HepG2 (cell line): ENCODE measurements around the gene GNB4. TPM values are rescaled to one million over a fixed set of nuclear protein-coding genes. Genes with fewer than 3 reads are reported as not detected.

Experiments used
- ATAC-seq: fragments of 200-7000 bp; cut with Tn5 transposase; 3 replicates; pipeline ENCODE4 v1.9.1; 2020; ENCODE audit warnings: mild to moderate bottlenecking, moderate library complexity
- BruUV-seq: library from RNA; stranded (reverse); fragments of 400-500 nt; replicated peaks from 2 replicates; lab custom pipeline; 2021; lab: Mats Ljungman, UMichigan
- CTCF ChIA-PET: fragments of 300-600 bp; formaldehyde crosslinking; extraction: SDS; loops from one replicate; lab custom pipeline; 2021; ENCODE audit warnings: low total read pairs, inconsistent platforms, low intra/inter-chr PET ratio; lab: Yijun Ruan, JAX
- POLR2A ChIA-PET: fragments of 350-600 bp; sonication (Branson Sonifier 250); formaldehyde crosslinking; loops from one replicate; lab custom pipeline; 2020; ENCODE audit warnings: antibody characterized with exemption, inconsistent platforms; lab: Yijun Ruan, JAX
- DNase-seq: peaks from one replicate; pipeline ENCODE4 v3.0.0-alpha.2; 2015; ENCODE audit warnings: low spot score
- FAIRE-seq: peaks from 3 replicates; lab custom pipeline; 2011; peaks lifted over from hg19 to GRCh38; lab: Jason Lieb, UNC
- H2AFZ ChIP-seq: one replicate; pipeline ENCODE4 v1.6.1; 2011; ENCODE audit warnings: low read length, inconsistent platforms
- H3K27ac ChIP-seq: fragments of 300-600 bp; 3 replicates; pipeline ENCODE4 v1.8.0; 2011; ENCODE audit warnings: mixed run types, mild to moderate bottlenecking, mixed read lengths, low read length, inconsistent platforms; ENCODE audit not compliant: insufficient read depth; ENCODE audit errors: extremely low read length
- H3K27me3 ChIP-seq, 2 experiments: fragments of 200-600 bp in 1 of 2; 2 replicates in 1 of 2; 3 replicates in 1 of 2; pipeline versions ENCODE4 v1.6.0 to v1.8.0; 2011; ENCODE audit warnings: low read length in 2 of 2, mild to moderate bottlenecking in 2 of 2, moderate library complexity in 2 of 2, inconsistent platforms in 1 of 2; ENCODE audit not compliant: insufficient read depth in 2 of 2, control insufficient read depth in 1 of 2
- H3K36me3 ChIP-seq, 2 experiments: fragments of 200-600 bp in 1 of 2; replicated peaks in 1 of 2; 2 replicates in 1 of 2; 3 replicates in 1 of 2; pipeline versions ENCODE4 v1.5.1 to v1.8.0; 2011; ENCODE audit warnings: low read length in 2 of 2, inconsistent platforms in 1 of 2; ENCODE audit not compliant: insufficient read depth in 2 of 2, control insufficient read depth in 1 of 2
- H3K4me1 ChIP-seq: 2 replicates; pipeline ENCODE4 v1.5.1; 2012; ENCODE audit warnings: low read length, inconsistent platforms; ENCODE audit not compliant: insufficient read depth
- H3K4me2 ChIP-seq: 2 replicates; pipeline ENCODE4 v1.6.0; 2011; ENCODE audit warnings: low read depth, low read length, inconsistent platforms
- H3K4me3 ChIP-seq, 3 experiments: fragments of 200-600 bp in 1 of 3; sonication (generic), shearing (Covaris generic) in 1 of 3; replicated peaks in 1 of 3; 2 replicates each; pipeline ENCODE4 v1.5.1; 2011 to 2016; ENCODE audit warnings: low read length in 3 of 3, inconsistent platforms in 2 of 3, low read depth in 2 of 3, mild to moderate bottlenecking in 2 of 3, control low read depth in 1 of 3, mixed read lengths in 1 of 3; ENCODE audit not compliant: insufficient read depth in 1 of 3
- H3K79me2 ChIP-seq: one replicate; pipeline ENCODE4 v1.6.1; 2011; ENCODE audit warnings: low read length, inconsistent platforms; ENCODE audit not compliant: insufficient read depth
- H3K9ac ChIP-seq: 2 replicates; pipeline ENCODE4 v1.6.0; 2011; ENCODE audit warnings: mild to moderate bottlenecking, low read depth, low read length, inconsistent platforms; ENCODE audit not compliant: insufficient read depth
- H3K9me3 ChIP-seq: 2 replicates; pipeline ENCODE4 v1.5.1; 2012; ENCODE audit warnings: mild to moderate bottlenecking, low read length
- H4K20me1 ChIP-seq: 2 replicates; pipeline ENCODE4 v1.6.0; 2011; ENCODE audit warnings: inconsistent platforms, mild to moderate bottlenecking, low read length, moderate library complexity; ENCODE audit not compliant: insufficient read depth
- ARHGAP35 ChIP-seq: sonication (generic); formaldehyde crosslinking; IDR thresholded peaks from 2 replicates; pipeline ENCODE4 v1.9.0; 2022; ENCODE audit warnings: mild to moderate bottlenecking, inconsistent platforms, moderate library complexity, missing genetic modification reagents, borderline replicate concordance
- KDM6A ChIP-seq: IDR thresholded peaks from 2 replicates; pipeline ENCODE4 v1.6.1; 2016; ENCODE audit warnings: low read depth
- ZFP37 ChIP-seq: sonication (generic); formaldehyde crosslinking; IDR thresholded peaks from 2 replicates; pipeline ENCODE4 v1.4.0; 2020; ENCODE audit warnings: missing genetic modification reagents, borderline replicate concordance
- ZNF430 ChIP-seq: sonication (generic); formaldehyde crosslinking; IDR thresholded peaks from 2 replicates; pipeline ENCODE4 v1.9.0; 2021; ENCODE audit warnings: mild to moderate bottlenecking, missing genetic modification reagents
- in situ Hi-C: cut with HindIII; loops from 2 replicates; pipeline ENCODE4 v1.10.0; 2017; ENCODE audit warnings: low pct_unique_long_range_greater_than_20kb; ENCODE audit not compliant: extremely low pct_ligation_motif_present
- intact Hi-C: fragments of 100-400 bp; cut with micrococcal nuclease; formaldehyde crosslinking; loops from one replicate; pipeline ENCODE4 v1.10.0; 2022; ENCODE audit not compliant: unreplicated experiment
- polyA plus RNA-seq, 8 experiments: library from polyadenylated mRNA; depleted of rRNA in 3 of 8; stranded (reverse) in 7 of 8; unstranded in 1 of 8; fragments of >200 nt; fragmentation: Illumina TruSeq in 4 of 8; extraction: Trizol in 4 of 8; gene quantifications; 2 replicates each; pipeline versions ENCODE4 v1.2.1 to v1.2.3, GENCODE V29; 2011 to 2016; ENCODE audit warnings: low read depth in 4 of 8, missing spikeins in 1 of 8, mixed read lengths in 1 of 8; ENCODE audit not compliant: insufficient read depth in 1 of 8
- total RNA-seq, 5 experiments: library from RNA; depleted of rRNA; stranded (reverse); fragments of >200 nt; fragmentation: Illumina TruSeq; extraction: Trizol; gene quantifications; 2 replicates each; pipeline ENCODE4 v1.2.3, GENCODE V29; 2016; ENCODE audit warnings: low read depth in 1 of 5
- TF ChIP-seq, protein P1 (sequence below): sonication (generic); formaldehyde crosslinking; IDR thresholded peaks from 2 replicates; pipeline ENCODE4 v1.4.0; 2020; ENCODE audit warnings: missing genetic modification reagents
- TF ChIP-seq, protein P2 (sequence below): sonication (generic); formaldehyde crosslinking; IDR thresholded peaks from 2 replicates; pipeline ENCODE4 v1.4.0; 2020; ENCODE audit warnings: missing genetic modification reagents, borderline replicate concordance

GNB4 gene
- total and polyA plus RNA-seq, 2 of the 13 experiments (the other 11 are each of a cell fraction or from before 2014, with no cell fraction given) = 0.07 to 0.13 TPM

DNA sequence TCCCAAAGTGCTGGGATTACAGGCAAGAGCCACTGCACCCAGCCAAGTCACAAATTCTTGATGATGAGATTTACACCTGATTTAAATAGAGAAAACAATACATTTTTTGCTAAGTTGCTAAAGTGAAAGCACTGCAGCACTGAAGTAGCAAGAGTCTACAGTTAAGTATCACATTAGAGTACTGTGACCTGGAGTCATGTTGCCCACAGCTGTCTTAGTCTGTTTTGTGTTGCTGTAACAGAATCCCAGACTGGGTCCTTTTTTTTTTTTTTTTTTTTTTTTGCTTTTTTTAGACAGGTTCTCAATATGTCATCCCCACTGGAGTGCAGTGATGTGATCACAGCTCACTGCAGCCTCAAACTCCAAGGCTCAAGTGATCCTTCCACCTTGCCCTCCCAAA, 23.2 kb upstream of the GNB4 start:
- intact Hi-C loops (no loop called here), in situ Hi-C loops (no loop called here)
- Histone ChIP-seq H3K27me3 (no peaks in the 10 kb centered on the region; a peak in 1 of 5 replicates), H3K36me3 (no peaks in the 10 kb centered on the region), H3K9me3 (no peaks in the 10 kb centered on the region), H2AFZ (no peak overlapping the region), H3K4me1 (no peaks in the 10 kb centered on the region), H3K9ac (no peak overlapping the region), H3K79me2 (no peaks in the 10 kb centered on the region), H3K27ac (no peak overlapping the region), H4K20me1 (no peaks in the 10 kb centered on the region), H3K4me3 (no peak overlapping the region), H3K4me2 (no peak overlapping the region)
- ChIA-PET POLR2A (no interaction called here), CTCF (no interaction called here)
- DNase-seq (no peak), FAIRE-seq (no peak), ATAC-seq (no peak)
- no TSS peak for BruUV-seq
- TF ChIP-seq, protein P1, sequence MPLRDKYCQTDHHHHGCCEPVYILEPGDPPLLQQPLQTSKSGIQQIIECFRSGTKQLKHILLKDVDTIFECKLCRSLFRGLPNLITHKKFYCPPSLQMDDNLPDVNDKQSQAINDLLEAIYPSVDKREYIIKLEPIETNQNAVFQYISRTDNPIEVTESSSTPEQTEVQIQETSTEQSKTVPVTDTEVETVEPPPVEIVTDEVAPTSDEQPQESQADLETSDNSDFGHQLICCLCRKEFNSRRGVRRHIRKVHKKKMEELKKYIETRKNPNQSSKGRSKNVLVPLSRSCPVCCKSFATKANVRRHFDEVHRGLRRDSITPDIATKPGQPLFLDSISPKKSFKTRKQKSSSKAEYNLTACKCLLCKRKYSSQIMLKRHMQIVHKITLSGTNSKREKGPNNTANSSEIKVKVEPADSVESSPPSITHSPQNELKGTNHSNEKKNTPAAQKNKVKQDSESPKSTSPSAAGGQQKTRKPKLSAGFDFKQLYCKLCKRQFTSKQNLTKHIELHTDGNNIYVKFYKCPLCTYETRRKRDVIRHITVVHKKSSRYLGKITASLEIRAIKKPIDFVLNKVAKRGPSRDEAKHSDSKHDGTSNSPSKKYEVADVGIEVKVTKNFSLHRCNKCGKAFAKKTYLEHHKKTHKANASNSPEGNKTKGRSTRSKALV (CRISPR knock-in tag) = no peak
- TF ChIP-seq ZNF430 (CRISPR knock-in tag) (no peak), ARHGAP35 (CRISPR knock-in tag) (no peak), ZFP37 (CRISPR knock-in tag) (no peak), KDM6A (no peak)
- TF ChIP-seq, protein P2, sequence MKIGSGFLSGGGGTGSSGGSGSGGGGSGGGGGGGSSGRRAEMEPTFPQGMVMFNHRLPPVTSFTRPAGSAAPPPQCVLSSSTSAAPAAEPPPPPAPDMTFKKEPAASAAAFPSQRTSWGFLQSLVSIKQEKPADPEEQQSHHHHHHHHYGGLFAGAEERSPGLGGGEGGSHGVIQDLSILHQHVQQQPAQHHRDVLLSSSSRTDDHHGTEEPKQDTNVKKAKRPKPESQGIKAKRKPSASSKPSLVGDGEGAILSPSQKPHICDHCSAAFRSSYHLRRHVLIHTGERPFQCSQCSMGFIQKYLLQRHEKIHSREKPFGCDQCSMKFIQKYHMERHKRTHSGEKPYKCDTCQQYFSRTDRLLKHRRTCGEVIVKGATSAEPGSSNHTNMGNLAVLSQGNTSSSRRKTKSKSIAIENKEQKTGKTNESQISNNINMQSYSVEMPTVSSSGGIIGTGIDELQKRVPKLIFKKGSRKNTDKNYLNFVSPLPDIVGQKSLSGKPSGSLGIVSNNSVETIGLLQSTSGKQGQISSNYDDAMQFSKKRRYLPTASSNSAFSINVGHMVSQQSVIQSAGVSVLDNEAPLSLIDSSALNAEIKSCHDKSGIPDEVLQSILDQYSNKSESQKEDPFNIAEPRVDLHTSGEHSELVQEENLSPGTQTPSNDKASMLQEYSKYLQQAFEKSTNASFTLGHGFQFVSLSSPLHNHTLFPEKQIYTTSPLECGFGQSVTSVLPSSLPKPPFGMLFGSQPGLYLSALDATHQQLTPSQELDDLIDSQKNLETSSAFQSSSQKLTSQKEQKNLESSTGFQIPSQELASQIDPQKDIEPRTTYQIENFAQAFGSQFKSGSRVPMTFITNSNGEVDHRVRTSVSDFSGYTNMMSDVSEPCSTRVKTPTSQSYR (CRISPR knock-in tag) = no peak
